ENCODE data around the gene ESF1.

ESF1 gene

GRCh38 chr20:13790708-13791107 is 6.0 kb upstream of the ESF1 start:
- TF ChIP-seq ZFX (IDR thresholded peaks at IDR 0.05; ENCODE audit: borderline replicate concordance) (no peak), CTCF (IDR thresholded peaks at IDR 0.05) (no peak)
- no peak overlapping the region for H3K27ac ChIP-seq

GRCh38 chr20:13788167-13788834 is 3.6 kb upstream of the ESF1 start:
- H3K27ac ChIP-seq: no peak overlapping the region
- peak; percentile 73 for TF ChIP-seq CTCF (IDR thresholded peaks at IDR 0.05)
- TF ChIP-seq ZFX (IDR thresholded peaks at IDR 0.05; ENCODE audit: borderline replicate concordance): no peak

- TF ChIP-seq CTCF (IDR thresholded peaks at IDR 0.05): no peak
- TF ChIP-seq ZFX (IDR thresholded peaks at IDR 0.05; ENCODE audit: borderline replicate concordance): no peak
- H3K27ac ChIP-seq: peak overlapping the region; percentile 87
Observed at GRCh38 chr20:13786143-13786828, 1.6 kb upstream of the ESF1 start.

GRCh38 chr20:13784271-13784892 is 337 bp downstream of the ESF1 start:
- TF ChIP-seq CTCF (IDR thresholded peaks at IDR 0.05) (no peak), ZFX (IDR thresholded peaks at IDR 0.05; ENCODE audit: borderline replicate concordance) (no peak)
- H3K27ac ChIP-seq: peak overlapping the region; percentile 87

- no peak overlapping the region for H3K27ac ChIP-seq
- no peak for TF ChIP-seq ZFX (IDR thresholded peaks at IDR 0.05; ENCODE audit: borderline replicate concordance)
- no peak for TF ChIP-seq CTCF (IDR thresholded peaks at IDR 0.05)
Observed at GRCh38 chr20:13783528-13783927, 1.2 kb downstream of the ESF1 start.

- H3K27ac ChIP-seq: no peak overlapping the region
- no peak for TF ChIP-seq ZFX (IDR thresholded peaks at IDR 0.05; ENCODE audit: borderline replicate concordance)
- no peak for TF ChIP-seq CTCF (IDR thresholded peaks at IDR 0.05)
Observed at GRCh38 chr20:13778827-13779226, 5.9 kb downstream of the ESF1 start.

- no peak overlapping the region for H3K27ac ChIP-seq
- TF ChIP-seq ZFX (IDR thresholded peaks at IDR 0.05; ENCODE audit: borderline replicate concordance) (no peak), CTCF (IDR thresholded peaks at IDR 0.05) (no peak)
Observed at GRCh38 chr20:13777171-13777601, 7.5 kb downstream of the ESF1 start.
